Measurements from ENCODE around the gene BTN3A1.
"Not testable (repeated sequence)": the region's sequence is repeated elsewhere in the genome, so short reads cannot be mapped to it uniquely, and the experiment has no call there.

Gene BTN3A1

DNA sequence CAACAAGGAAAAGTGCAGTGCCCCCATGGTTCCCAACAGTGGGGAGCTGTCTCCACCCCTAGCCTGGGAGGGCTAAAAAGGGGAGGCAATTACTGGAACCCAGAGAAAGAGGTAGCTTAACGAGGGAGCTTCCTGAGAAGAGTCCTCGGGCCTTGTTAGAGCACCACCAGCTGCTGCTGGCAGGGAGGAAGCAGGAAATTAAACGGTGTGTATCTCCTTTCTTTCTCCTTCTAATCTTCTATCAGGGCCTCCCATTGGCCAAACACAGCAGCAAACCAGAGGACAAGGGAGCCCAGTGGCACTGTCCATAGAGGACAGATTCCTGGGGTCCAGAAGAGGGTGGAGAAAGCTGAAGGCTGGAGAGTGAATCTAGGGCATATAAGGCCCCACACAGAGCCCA is 26.8 kb upstream of the BTN3A1 start:
- no peak for DNase-seq (ENCODE audit: low read depth)
- H3K4me3 ChIP-seq (ENCODE audit: low read depth, low read length), result no peak overlapping the region
- no peak for TF ChIP-seq MYC (IDR thresholded peaks at IDR 0.05; ENCODE audit: low read depth, low read length)
- TF ChIP-seq, protein P1, sequence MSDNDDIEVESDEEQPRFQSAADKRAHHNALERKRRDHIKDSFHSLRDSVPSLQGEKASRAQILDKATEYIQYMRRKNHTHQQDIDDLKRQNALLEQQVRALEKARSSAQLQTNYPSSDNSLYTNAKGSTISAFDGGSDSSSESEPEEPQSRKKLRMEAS (IDR thresholded peaks at IDR 0.05; ENCODE audit: low read depth, low read length), result no peak
- TF ChIP-seq, protein P2, sequence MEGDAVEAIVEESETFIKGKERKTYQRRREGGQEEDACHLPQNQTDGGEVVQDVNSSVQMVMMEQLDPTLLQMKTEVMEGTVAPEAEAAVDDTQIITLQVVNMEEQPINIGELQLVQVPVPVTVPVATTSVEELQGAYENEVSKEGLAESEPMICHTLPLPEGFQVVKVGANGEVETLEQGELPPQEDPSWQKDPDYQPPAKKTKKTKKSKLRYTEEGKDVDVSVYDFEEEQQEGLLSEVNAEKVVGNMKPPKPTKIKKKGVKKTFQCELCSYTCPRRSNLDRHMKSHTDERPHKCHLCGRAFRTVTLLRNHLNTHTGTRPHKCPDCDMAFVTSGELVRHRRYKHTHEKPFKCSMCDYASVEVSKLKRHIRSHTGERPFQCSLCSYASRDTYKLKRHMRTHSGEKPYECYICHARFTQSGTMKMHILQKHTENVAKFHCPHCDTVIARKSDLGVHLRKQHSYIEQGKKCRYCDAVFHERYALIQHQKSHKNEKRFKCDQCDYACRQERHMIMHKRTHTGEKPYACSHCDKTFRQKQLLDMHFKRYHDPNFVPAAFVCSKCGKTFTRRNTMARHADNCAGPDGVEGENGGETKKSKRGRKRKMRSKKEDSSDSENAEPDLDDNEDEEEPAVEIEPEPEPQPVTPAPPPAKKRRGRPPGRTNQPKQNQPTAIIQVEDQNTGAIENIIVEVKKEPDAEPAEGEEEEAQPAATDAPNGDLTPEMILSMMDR (IDR thresholded peaks at IDR 0.05; ENCODE audit: low read depth, low read length), result no peak
- TF ChIP-seq POLR2A (IDR thresholded peaks at IDR 0.05; ENCODE audit: extremely low read depth, insufficient read length), result no peak

DNA sequence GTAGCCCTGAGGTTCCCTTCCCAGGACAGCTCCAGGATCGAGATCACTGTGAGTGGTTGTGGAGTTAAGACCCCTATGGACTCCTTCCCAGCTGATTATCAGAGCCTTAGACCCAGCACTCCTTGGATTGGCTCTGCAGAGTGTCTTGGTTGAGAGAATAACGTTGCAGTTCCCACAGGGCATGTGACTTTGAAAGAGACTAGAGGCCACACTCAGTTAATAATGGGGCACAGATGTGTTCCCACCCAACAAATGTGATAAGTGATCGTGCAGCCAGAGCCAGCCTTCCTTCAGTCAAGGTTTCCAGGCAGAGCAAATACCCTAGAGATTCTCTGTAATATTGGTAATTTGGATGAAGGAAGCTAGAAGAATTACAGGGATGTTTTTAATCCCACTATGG is 24.4 kb upstream of the BTN3A1 start:
- DNase-seq (ENCODE audit: low read depth), result no peak
- H3K4me3 ChIP-seq (ENCODE audit: low read depth, low read length), result no peak overlapping the region
- TF ChIP-seq, protein P2 (IDR thresholded peaks at IDR 0.05; ENCODE audit: low read depth, low read length), result no peak
- no peak for TF ChIP-seq MYC (IDR thresholded peaks at IDR 0.05; ENCODE audit: low read depth, low read length)
- no peak for TF ChIP-seq POLR2A (IDR thresholded peaks at IDR 0.05; ENCODE audit: extremely low read depth, insufficient read length)

DNA sequence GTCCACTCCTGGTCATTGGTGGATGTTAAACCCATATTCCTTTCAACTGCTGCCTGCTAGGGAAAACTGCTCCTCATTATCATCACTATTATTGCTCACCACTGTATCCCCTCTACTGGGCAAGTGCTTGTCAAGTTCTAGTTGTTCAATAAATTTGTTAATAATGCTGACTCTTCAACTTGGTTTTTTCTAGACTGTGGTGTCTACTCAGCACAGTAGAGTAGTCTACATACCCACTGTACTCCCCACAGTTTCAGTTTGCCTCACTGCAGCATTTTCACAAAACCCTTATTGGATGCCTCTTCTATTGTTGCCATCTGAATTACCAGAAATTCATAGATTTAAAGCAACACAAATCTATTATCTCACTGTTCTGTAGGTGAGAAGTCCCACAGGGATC is 23.9 kb upstream of the BTN3A1 start:
- H3K4me3 ChIP-seq (ENCODE audit: low read depth, low read length); DNase-seq (ENCODE audit: low read depth): not testable (repeated sequence)

DNA sequence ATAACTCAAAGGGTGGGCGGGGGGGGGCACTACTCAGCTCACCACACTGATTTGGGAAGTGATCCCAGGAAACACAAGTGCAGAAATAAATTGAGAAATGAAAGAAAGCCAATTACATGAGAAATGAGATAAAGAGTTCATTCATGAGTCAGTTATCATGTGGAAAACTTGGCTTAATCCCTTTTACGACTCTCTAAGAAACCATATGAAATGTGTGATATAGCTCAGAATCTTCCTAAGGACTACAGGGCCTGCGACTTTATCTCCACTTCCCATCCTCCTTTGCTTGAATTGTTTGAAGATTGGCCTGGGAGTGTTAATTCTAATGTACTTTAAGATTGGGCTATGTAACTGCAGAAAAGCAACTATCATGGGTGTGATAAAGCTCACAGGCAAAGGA is 22.8 kb upstream of the BTN3A1 start:
- no peak overlapping the region for H3K4me3 ChIP-seq (ENCODE audit: low read depth, low read length)
- no peak for DNase-seq (ENCODE audit: low read depth)
- TF ChIP-seq, protein P2 (IDR thresholded peaks at IDR 0.05; ENCODE audit: low read depth, low read length), result no peak
- TF ChIP-seq POLR2A (IDR thresholded peaks at IDR 0.05; ENCODE audit: extremely low read depth, insufficient read length) (no peak), MYC (IDR thresholded peaks at IDR 0.05; ENCODE audit: low read depth, low read length) (no peak)
- TF ChIP-seq, protein P1 (IDR thresholded peaks at IDR 0.05; ENCODE audit: low read depth, low read length), result no peak

DNA sequence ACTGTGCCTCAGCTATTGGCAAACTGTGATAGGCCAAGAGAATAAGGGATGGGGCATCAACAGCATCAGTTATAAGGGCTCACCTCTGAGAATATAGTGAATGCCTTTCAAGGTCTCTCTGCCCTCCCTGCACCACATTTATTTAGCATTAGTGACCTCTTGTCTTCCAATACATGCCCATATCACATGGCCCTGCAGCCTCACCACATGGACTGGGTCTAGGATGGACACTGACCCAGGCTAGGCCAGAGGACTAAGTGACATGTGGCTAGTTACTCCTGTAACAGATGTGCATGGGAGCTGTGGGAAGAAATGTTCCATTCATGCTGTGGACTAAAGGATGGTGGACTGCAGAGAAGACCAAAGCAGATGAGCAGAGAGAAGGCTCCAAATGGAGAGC is 22.3 kb upstream of the BTN3A1 start:
- DNase-seq (ENCODE audit: low read depth), result no peak
- no peak overlapping the region for H3K4me3 ChIP-seq (ENCODE audit: low read depth, low read length)
- TF ChIP-seq, protein P1 (IDR thresholded peaks at IDR 0.05; ENCODE audit: low read depth, low read length), result no peak
- no peak for TF ChIP-seq MYC (IDR thresholded peaks at IDR 0.05; ENCODE audit: low read depth, low read length)
- no peak for TF ChIP-seq POLR2A (IDR thresholded peaks at IDR 0.05; ENCODE audit: extremely low read depth, insufficient read length)
- TF ChIP-seq, protein P2 (IDR thresholded peaks at IDR 0.05; ENCODE audit: low read depth, low read length), result no peak

DNA sequence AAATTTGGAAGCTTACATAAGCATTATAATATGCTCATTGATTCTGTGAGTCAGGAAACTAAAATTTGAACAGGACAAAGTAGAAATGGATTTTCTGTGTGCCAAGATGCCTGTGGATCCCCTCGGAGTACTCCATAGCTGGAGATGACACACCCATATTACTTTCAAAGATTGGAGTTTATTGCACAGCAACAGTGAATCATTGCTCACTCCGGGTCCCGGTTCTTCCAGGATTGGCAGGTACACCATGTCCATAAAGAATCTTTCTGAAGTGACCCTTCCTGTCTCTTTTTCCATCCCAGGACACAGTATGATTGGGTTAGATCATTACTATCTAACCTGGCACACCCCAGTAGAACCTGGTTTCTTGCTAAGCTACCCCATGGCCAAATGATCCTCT is 21.8 kb upstream of the BTN3A1 start:
- H3K4me3 ChIP-seq (ENCODE audit: low read depth, low read length), result no peak overlapping the region
- TF ChIP-seq MYC (IDR thresholded peaks at IDR 0.05; ENCODE audit: low read depth, low read length) (no peak), POLR2A (IDR thresholded peaks at IDR 0.05; ENCODE audit: extremely low read depth, insufficient read length) (no peak)
- TF ChIP-seq, protein P2 (IDR thresholded peaks at IDR 0.05; ENCODE audit: low read depth, low read length), result no peak
- TF ChIP-seq, protein P1 (IDR thresholded peaks at IDR 0.05; ENCODE audit: low read depth, low read length), result no peak
- no peak for DNase-seq (ENCODE audit: low read depth)

All from NB4 (cell line).